HG02938 (cell line): ENCODE data around the gene ARHGEF38.
"Not testable (repeated sequence)": the region's sequence is repeated elsewhere in the genome, so short reads cannot be mapped to it uniquely, and the experiment has no call there.

Source experiments
- ATAC-seq: cut with Tn5 transposase; IDR thresholded peaks from one replicate; pipeline ENCODE4 v1.9.1; 2021; ENCODE audit warnings: mild to moderate bottlenecking, moderate library complexity; ENCODE audit not compliant: unreplicated experiment

ARHGEF38 gene

DNA sequence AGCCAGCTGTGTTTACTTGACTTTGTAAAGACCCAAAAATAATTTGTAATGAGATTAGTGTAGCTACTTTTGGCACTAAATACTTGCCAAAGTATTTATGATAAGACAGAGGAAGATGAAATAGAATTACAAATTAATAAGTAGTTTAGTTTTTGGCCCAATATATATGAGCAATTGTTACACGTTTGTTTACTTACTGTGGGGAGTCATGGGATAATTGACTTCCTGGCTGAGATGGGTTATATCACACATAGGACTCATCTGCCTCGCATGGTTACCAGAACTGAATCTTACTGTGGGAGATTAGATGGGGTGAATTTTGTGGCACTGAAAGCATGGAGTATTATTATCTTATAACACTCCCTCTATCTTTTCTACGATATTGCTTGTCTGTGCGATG, 89.4 kb downstream of the ARHGEF38 start:
- ATAC-seq: no peak

DNA sequence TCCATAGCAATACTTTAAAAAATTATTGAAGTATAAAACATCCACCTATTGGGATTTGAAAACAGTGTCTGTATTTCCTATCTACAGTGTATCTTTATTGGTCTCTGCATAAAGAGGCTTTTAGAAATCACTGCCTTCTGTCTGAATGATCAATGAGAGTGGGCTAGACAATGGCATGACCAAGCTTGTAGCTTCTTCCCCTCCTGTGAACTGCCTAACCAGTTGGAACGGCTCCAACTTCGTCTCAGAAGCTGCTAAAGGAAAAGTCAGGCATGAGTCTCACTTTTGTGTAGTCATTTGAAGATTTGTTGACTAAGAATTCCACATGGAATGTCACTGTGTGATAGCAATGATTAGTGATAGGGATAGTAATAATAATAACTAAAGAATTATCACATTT, 91.8 kb downstream of the ARHGEF38 start:
- no peak for ATAC-seq

DNA sequence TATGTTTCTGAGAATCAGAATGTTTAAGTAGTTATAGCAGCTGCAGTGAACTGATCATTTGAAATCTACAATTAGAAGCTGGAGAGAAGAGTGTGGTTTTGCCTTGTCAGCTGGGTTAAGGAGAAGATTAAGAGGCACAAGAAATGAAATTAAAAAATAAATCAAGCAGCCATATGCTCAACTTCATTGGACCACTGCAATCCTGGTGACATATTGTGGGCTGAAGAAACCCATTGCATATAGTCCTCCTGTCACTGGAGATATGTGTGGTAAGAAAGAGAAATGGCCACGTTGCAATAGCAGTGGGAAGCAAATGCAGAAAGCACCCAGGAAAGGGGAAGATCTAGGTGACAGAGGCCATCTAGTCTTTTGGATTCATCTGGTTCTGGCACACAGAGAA, 93.0 kb downstream of the ARHGEF38 start:
- no peak for ATAC-seq

DNA sequence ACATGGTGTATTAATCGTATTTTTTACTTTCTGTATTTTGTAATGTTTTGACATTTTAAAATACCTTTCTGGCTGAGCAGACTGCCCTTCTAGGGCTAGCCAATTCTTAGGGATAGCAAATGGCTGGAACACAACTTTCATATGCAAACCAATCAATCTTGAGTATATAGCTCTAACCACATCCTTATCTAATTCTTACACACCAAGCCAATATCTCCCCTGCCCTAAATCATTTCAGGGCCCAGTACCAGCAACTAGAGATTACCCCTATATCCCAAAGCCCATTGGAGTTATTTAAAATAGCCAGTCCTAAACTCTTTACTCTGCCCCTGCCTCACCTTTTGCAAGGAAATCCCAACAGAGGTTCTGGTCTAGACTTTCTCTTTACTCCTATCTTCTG, 97.8 kb downstream of the ARHGEF38 start:
- ATAC-seq: no peak

DNA sequence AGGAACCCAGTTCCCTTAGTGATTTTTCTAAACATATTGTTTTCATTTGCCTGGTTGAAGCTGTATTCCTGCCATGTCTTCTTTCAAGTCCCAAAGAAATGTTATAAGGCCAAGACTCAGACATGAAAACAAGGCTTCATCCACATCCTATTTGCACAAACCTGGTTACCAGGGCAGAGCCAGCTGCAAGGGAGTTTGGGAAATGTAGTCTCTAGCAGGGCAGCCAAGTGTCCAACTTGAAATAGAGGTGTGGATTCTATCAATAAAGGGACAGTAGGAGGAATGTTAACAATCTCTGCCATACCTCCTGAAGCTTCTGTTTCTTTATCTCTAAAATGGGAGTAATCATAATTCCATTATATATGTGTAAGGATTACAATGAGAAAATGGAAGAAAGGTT, 99.5 kb downstream of the ARHGEF38 start:
- no peak for ATAC-seq

DNA sequence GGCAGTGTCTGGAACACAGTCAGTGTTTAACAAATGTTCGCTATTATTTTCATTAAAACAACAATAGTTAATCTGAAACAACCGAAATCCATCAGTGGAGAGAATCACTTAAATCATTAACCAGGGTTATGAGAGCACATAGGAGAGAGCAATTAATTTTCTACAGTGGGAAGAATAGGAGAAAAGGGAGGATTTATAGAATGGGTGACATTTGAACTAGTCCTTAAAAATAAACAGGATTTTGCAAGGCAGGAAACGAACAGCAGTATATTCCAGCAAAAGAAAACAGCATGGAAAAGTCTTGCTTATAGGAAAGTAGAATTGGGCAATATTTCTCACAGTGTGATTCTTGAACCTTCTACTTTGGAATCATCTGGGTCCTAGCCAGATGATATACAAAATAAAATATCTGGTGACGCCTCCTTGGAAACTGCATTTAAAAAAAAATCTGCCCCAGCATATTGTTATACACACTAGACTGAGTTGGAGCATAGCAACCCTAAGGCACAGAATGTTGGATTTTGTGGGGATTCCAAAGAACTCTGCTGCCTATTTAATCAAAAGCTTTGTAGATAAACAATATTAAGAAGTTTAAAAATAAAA, 100.0 kb downstream of the ARHGEF38 start:
- ATAC-seq: no peak

DNA sequence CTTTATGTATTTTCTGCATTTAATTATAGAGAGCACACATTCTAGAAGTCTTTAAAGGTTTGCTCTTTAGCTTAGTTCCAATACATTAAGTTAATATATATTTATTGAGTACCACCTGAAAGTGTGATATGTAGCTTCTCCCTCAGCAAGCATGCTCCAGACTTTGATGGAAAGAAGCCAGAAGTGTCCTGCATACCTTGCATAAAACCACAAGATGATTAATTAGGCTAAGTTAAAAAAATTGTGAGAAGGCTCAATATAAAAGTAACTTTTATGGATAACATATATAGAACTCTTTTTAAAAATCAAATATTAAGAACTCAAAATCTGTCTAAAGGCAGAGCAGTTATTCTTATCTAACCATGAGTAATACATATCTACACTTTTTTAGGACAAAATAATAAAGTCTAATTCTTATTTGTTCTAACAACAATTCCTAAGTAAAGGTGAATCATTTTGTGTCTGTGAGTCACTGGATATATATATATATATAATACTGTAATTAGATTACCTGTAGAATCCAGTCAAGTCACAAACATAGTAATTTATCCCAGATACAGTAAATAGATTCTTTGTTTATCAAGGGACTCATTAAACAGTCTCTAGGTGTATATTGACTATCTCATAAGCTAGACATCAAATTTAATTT, 104.8 kb downstream of the ARHGEF38 start:
- ATAC-seq: no peak

DNA sequence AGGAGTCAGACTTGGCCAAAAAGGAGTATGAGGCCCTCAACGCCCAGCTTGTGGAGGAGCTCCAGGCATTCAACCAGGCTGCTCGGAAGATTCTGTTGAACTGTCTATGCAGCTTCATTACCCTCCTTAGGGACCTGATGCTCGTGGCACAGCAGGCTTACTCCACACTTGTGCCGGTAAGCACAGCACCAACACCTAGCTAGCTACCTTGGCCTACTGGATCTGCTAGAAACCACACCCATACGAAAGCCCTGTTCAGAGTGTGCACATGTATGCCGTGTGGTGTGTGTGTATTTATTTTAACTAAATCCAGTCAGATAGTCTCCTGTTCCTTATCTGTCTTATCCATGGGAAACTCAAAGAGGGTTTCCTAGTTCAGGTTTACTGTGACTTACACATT, 106.8 kb downstream of the ARHGEF38 start:
- no peak for ATAC-seq

DNA sequence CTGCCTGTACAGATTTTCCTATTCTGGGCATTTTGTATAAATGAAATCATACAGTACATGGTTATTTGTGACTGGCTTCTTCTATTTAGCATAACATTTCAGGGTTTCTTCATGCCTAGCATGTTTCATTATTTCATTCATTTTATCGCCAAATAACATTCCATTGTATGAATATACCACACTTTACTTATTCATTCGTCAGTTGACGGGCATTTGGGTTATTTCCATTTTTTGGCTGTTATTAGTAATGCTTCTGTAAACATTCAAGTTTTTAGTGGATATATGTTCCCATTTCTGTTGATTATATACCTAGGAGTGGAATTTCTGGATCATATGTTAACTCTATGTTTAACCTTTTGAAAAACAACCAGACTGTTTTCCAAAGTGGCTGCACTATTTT, 108.6 kb downstream of the ARHGEF38 start:
- ATAC-seq: no peak

DNA sequence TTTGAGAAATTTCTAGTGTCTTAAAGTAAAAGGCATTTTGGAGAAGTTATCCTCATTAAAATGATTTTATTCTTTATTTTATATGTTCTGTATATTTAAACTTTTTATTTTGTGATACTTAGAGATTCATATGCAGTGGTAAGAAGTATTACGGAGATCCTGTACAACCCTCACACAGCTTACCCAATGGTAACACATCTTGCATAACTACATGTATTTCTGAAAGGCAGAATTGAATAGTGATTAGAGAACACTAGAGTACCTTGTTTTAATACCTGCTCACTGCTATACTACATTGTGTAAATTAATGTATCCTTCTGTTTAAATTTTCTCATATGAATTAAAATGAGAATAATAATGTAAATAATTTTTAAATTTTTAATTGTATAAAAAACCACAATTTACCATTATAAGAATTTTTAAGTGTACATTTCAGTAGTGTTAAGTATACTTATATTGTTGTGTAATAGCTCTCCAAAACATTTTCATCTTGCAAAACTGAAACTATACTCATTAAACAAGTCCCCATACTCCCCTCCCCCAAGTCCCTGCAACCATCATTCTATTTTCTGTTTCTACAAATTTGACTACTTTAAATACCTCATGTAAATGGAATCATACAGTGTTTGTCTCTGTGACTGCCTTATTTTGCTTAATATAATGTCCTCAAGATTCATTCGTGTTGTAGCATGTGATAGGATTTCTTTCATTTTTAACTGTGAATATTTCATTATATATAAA, 110.7 kb downstream of the ARHGEF38 start:
- ATAC-seq: no peak

DNA sequence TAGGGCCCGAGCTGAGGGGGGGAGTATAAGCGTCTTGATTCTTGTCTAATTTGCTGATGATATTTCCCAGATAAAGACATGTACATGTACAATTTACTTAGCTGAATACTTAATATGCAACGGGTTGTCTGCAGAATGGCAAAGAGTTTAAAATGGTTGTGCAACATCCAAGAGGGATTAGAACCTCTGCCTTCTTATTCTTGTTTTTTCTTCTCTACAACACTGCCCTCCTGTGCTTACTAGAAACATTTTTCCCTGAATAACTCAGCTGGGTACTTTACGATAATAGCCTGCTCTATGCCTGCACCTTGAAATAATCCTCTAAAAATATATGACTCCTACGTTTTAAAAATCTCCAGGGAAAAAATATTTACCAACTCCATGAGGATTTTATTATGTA, 114.3 kb downstream of the ARHGEF38 start:
- ATAC-seq: no peak

DNA sequence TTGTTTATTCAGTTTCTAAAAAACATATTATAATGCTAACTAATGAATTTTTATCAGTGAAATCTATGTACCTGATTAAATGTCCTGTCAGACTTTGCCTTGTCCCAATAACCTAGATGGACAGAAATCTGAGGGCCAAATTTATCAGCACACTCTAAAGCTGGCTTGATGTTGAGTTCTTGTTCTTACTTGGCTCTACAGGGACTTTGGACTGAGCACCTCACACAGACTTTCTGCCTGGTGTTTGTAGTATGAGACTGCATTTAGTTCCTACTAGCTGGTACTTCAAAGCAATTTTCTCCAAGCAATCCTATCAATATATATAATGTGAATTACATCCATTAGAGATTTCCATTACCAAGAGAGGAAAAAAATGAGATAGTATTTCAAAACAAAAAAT, 118.3 kb downstream of the ARHGEF38 start:
- no peak for ATAC-seq

DNA sequence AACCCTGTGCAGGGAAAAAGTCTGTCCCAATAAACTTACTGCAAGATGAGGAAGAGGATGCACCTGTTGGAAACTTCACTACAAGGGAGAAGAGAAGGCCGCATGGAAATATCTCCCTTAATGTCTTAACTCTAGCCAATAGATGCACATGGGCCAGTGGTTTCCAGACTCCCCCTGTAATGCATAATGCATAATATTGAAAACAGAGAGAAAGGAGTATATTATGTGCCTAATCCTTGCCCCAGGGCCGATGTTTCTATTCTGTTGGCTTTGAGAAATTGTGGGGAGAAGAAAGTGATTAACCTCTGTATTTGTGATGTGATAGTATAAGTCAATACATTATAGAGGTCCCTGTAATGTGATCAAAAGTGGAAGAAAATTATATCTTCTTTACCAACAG, 118.9 kb downstream of the ARHGEF38 start:
- no peak for ATAC-seq

DNA sequence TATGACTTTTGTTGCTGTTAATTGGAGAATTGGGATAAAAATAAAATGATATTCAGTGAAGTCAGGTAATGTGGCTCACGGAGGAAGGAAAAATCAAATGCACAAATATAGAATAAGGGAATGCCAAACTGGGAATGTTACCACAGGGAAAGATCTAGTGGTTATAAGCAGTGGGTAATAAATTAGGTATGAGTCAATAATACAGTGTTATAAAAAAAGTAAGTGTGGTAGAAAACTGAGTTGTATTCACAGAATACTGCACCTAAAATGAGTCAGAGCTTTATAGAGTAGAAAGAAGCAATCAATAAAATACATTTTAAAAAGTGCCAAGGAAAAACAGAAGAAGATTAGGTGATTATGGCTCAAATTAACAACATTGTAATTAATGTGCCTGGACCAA, 121.6 kb downstream of the ARHGEF38 start:
- ATAC-seq: no peak

DNA sequence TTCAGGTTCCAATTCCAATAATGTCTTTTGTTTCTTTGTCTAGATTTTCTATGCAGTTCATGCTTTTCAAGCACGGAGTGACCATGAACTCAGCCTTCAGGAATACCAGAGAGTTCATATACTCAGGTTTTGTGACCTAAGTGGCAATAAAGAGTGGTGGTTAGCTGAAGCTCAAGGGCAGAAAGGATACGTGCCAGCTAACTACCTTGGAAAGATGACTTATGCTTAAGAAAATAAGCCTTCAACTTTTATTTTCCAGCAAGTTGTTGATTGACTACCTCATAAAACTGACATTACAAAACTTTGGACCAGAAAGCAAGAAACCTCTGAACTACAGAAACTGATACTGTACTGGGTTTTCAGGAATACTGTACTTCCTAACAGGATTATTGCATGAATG, 125.3 kb downstream of the ARHGEF38 start:
- ATAC-seq: no peak

DNA sequence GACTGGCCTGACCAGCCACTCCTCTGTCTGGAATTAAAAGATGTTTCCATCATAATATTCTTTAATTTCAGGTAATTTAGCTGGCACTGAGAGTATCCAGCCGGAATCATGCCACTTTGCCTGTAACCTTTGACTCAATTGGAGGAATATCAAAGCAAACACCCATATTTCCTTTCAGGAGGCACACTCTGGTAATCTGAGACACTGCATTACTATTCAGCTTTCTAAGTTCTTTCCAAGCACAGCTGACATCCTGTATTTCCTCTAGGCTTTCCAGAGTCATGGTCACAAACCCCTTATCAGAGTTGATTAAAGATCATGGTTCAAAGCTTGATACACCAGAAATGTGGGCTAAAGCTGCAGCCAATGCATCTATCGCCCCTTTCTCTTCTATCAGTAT, 126.8 kb downstream of the ARHGEF38 start:
- ATAC-seq: no peak

DNA sequence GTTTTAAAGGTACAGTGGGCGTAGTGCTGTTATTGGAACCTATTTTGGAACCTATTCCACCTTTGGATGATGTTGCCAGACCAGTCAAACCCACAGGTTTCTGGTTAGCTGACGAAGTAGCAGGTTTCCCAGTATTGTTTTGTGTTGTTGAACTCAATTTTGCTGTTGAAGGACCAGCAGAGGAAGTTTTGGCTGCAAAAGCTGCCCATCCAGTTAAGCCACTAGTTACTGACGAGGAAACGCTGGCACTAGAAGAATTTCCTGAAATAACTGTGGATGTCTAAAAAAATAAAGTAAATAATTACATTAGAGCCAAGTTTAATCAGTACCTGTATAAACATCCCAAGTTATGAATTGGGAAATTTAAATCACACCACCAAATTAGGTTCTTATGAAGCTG, 130.6 kb downstream of the ARHGEF38 start:
- no peak for ATAC-seq

DNA sequence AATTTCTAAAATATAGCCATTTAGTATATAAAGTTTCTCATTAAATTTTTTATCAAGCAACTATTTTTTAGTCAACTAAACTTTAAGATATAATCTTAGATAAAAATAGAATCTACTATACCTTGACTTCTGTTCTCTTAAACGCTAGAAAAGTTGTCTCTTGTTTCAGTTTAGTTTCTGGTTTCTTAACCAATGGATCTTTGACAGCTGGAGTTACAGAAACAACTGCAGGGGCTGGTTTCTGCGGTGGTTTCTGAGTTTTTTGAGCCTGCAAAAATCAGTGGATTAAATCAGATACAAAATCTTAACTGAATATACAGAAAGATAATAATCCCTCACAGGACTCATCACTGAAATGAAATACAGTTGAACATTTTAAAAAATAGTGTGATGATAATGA, 134.2 kb downstream of the ARHGEF38 start:
- no peak for ATAC-seq

DNA sequence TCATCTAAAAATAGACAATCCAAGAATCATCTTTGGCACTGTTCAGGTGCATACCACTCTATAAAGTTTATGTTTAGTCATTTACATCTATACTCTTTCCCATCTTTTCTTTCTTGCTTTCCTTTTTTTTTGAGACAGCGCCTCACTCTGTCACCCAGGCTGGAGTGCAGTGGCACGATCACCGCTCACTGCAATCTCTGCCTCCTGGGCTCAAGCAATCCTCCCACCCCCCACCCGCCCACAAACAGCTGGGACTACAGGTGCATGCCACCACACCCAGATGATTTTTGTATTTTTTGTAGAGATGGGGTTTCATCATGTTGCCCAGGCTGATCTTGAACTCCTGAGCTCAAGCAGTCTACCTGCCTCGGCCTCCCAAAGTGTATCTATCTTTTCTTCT, 142.4 kb downstream of the ARHGEF38 start:
- ATAC-seq: not testable (repeated sequence)

DNA sequence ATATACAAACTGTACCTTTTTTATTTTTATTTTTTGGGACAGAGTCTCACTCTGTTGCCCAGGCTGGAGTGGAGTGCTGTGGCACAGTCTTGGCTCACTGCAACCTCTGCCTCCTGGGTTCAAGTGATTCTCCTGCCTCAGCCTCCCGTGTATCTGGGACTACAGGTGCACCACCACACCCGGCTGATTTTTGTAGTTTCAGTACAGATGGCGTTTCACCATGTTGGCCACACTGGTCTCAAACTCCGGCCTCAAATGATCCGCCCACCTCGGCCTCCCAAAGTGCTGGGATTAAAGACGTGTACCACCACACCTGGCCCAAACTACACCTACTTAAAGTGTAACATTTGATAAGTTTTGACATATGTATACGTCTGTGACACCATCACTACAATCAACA, 143.4 kb downstream of the ARHGEF38 start:
- ATAC-seq: not testable (repeated sequence)

DNA sequence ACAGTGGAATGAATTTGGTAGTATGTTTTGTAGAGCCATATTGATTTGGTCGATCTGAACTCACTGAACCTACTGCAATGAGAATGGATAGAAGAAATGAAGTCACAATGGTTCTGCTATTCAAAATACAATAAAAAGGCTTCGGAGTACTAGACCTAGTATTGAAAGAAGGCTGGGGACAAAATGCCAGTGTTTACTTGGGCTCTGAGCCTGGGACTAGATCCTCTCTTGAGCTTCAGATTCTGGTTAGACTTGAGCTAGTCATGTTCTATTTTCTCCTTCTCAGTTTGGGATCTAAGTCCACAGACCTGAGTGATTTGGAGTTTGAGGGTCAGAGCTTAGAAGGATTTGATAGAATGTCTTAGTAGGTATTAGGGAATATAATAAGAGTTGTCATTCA, 146.2 kb downstream of the ARHGEF38 start:
- no peak for ATAC-seq

DNA sequence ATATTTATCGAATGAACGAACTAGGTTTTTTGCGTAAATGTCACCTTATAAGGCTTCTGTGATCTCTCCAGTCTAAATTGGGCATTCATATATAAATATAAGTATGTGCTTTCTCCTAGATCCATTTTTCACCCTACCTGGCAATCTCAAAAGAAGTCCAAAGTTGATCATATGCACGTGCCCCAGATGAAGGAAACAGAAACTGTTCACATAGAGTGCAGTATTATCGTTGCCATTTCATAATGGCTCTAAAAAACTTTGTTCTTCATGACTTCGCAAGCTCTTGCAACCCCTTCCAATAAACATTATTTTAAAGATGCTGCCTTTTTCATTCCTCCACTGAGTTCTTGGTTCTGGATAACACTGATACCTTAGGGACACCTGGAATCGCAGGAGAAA, 155.4 kb downstream of the ARHGEF38 start:
- no peak for ATAC-seq
